GM23338 (cell line): ENCODE measurements around the gene ZNF93. TPM values are rescaled to one million over a fixed set of nuclear protein-coding genes. Genes with fewer than 3 reads are reported as not detected.
"Not testable (repeated sequence)": the region's sequence is repeated elsewhere in the genome, so short reads cannot be mapped to it uniquely, and the experiment has no call there.

Experiments
- ATAC-seq: fragments of 200-7000 bp; cut with Tn5 transposase; 3 replicates; pipeline ENCODE4 v1.9.1; 2020
- DNase-seq: peaks from one replicate; pipeline ENCODE4 v3.0.0-alpha.2; 2015; ENCODE audit warnings: low spot score
- H2AFZ ChIP-seq: fragments of 200-600 bp; sonication (generic); 2 replicates; pipeline ENCODE4 v1.8.0; 2016; ENCODE audit warnings: antibody characterized with exemption, mild to moderate bottlenecking, moderate library complexity
- H3F3A ChIP-seq: fragments of 200-600 bp; sonication (generic); replicated peaks from 2 replicates; pipeline ENCODE4 v1.8.0; 2017; ENCODE audit warnings: antibody characterized with exemption, mixed run types, low read depth
- H3K27ac ChIP-seq: fragments of 200-600 bp; sonication (generic); 2 replicates; pipeline ENCODE4 v1.6.1; 2016; ENCODE audit warnings: low read depth
- H3K27me3 ChIP-seq: fragments of 200-600 bp; sonication (generic); 2 replicates; pipeline ENCODE4 v1.8.0; 2016; ENCODE audit warnings: mild to moderate bottlenecking, mixed run types, moderate library complexity; ENCODE audit not compliant: insufficient read depth
- H3K36me3 ChIP-seq: fragments of 200-600 bp; sonication (generic); 2 replicates; pipeline ENCODE4 v1.8.0; 2016; ENCODE audit warnings: mild to moderate bottlenecking; ENCODE audit not compliant: insufficient read depth
- H3K4me1 ChIP-seq: fragments of 200-600 bp; sonication (generic); 2 replicates; pipeline ENCODE4 v1.8.0; 2016; ENCODE audit warnings: mild to moderate bottlenecking, moderate library complexity; ENCODE audit not compliant: insufficient read depth
- H3K4me2 ChIP-seq: fragments of 200-600 bp; sonication (generic); 2 replicates; pipeline ENCODE4 v1.7.1; 2017; ENCODE audit warnings: mixed run types
- H3K4me3 ChIP-seq: fragments of 200-600 bp; sonication (generic); 2 replicates; pipeline ENCODE4 v1.6.1; 2016; ENCODE audit warnings: mixed run types
- H3K79me2 ChIP-seq: fragments of 200-600 bp; sonication (generic); replicated peaks from 2 replicates; pipeline ENCODE4 v1.8.0; 2017; ENCODE audit warnings: mild to moderate bottlenecking; ENCODE audit not compliant: insufficient read depth
- H3K9me2 ChIP-seq: fragments of 200-600 bp; sonication (generic); 2 replicates; pipeline ENCODE4 v1.8.0; 2017; ENCODE audit not compliant: insufficient read depth
- H4K20me1 ChIP-seq: fragments of 200-600 bp; sonication (generic); replicated peaks from 2 replicates; pipeline ENCODE4 v1.8.0; 2017; ENCODE audit warnings: mild to moderate bottlenecking; ENCODE audit not compliant: insufficient read depth
- H3K27ac Mint-ChIP-seq: 2 replicates; pipeline ENCODE4 v1.8.0; 2020; ENCODE audit warnings: inconsistent platforms, mild to moderate bottlenecking, moderate library complexity, mixed read lengths
- H3K27me3 Mint-ChIP-seq: 3 replicates; pipeline ENCODE4 v1.8.0; 2022; ENCODE audit warnings: low read depth, mild to moderate bottlenecking, moderate library complexity, mixed read lengths, inconsistent platforms; ENCODE audit not compliant: insufficient read depth, poor library complexity
- H3K36me3 Mint-ChIP-seq: 3 replicates; pipeline ENCODE4 v1.8.0; 2021; ENCODE audit warnings: low read depth, mild to moderate bottlenecking, inconsistent platforms, moderate library complexity, mixed read lengths
- H3K4me1 Mint-ChIP-seq: 3 replicates; pipeline ENCODE4 v1.8.0; 2020; ENCODE audit warnings: mild to moderate bottlenecking, inconsistent platforms, mixed read lengths
- H3K4me3 Mint-ChIP-seq: 3 replicates; pipeline ENCODE4 v1.8.0; 2021; ENCODE audit warnings: moderate library complexity, mild to moderate bottlenecking, inconsistent platforms, mixed read lengths
- H3K9me3 Mint-ChIP-seq: 3 replicates; pipeline ENCODE4 v1.8.0; 2020; ENCODE audit warnings: moderate library complexity, mild to moderate bottlenecking, inconsistent platforms, mixed read lengths
- CREB1 ChIP-seq: fragments of 250-450 bp; sonication (Bioruptor Pico); IDR thresholded peaks from 2 replicates; pipeline ENCODE4 v1.5.0; 2020; ENCODE audit warnings: low read depth, mild to moderate bottlenecking, moderate library complexity
- NANOG ChIP-seq: IDR thresholded peaks from 2 replicates; pipeline ENCODE4 v1.6.1; 2016; ENCODE audit warnings: antibody characterized with exemption, borderline replicate concordance
- polyA plus RNA-seq: library from polyadenylated mRNA; unstranded; fragments of >200 nt; fragmentation: Nextera tagmentation; extraction: Ambion mirVana; gene quantifications from 2 replicates; pipeline ENCODE4 v1.2.1, GENCODE V29; 2016
- total RNA-seq: library from RNA; depleted of rRNA; stranded (reverse); fragments of >200 nt; shearing (Covaris generic); gene quantifications from 2 replicates; pipeline ENCODE4 v1.2.3, GENCODE V29; 2014
- TF ChIP-seq, protein P1 (sequence below), 2 experiments: fragments of 200-600 bp in 1 of 2; sonication (generic) in 1 of 2; conservative IDR thresholded peaks; 2 replicates each; pipeline versions ENCODE4 v1.5.1 to v1.6.1; 2016 to 2017; ENCODE audit warnings: antibody characterized with exemption in 2 of 2, low read depth in 2 of 2, mild to moderate bottlenecking in 2 of 2, moderate library complexity in 1 of 2

Gene ZNF93
- total and polyA plus RNA-seq, 2 experiments from 2014 or later: 48.6 to 122 TPM

DNA sequence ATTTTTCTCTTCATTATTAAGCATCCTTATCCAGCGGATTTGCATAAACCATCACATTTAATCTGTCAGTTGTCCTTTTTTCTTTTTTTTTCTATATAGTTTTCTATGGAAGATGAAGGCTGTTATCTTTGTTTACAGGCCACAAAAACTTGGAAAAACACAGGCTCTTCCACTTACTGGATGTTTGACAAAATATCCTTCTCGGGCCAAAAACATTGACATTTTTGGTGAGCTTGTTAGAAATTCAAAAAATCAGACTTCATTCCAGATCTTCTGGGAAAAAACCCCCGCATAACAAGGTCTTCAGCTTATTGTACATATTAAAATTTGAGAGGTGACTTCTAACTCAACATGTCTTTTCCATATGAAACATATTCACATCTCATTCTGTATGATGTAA lies 13.8 kb downstream of the ZNF93 start:
- peaks cover 46% of the 10 kb centered on the region for H3K36me3 ChIP-seq
- H2AFZ ChIP-seq: no peak overlapping the region
- peaks cover 100% of the 10 kb centered on the region for H3K79me2 ChIP-seq
- 0 out of 2 replicates have a peak, but pooled peaks cover 3% of the 10 kb centered on the region for H3F3A ChIP-seq
- Mint-ChIP-seq H3K36me3 (peaks cover 73% of the 10 kb centered on the region), H3K9me3 (peaks cover 17% of the 10 kb centered on the region; the same call in 2 of the 3 replicates), H3K4me3 (no peak overlapping the region), H3K4me1 (peaks cover 11% of the 10 kb centered on the region), H3K27ac (no peak overlapping the region), H3K27me3 (peaks cover 2% of the 10 kb centered on the region)
- H3K4me2 ChIP-seq: no peak overlapping the region
- no peak for TF ChIP-seq NANOG
- TF ChIP-seq CREB1 (CRISPR knock-in tag): no peak
- DNase-seq (no peak), ATAC-seq (no peak)
- no peak overlapping the region for H3K4me3 ChIP-seq
- H3K27me3 ChIP-seq: no peaks in the 10 kb centered on the region
- H3K9me2 ChIP-seq: no peaks in the 10 kb centered on the region
- peaks cover 65% of the 10 kb centered on the region for H4K20me1 ChIP-seq
- H3K4me1 ChIP-seq: 0 out of 2 replicates have a peak, but pooled peaks cover 6% of the 10 kb centered on the region
- no peak overlapping the region for H3K27ac ChIP-seq

DNA sequence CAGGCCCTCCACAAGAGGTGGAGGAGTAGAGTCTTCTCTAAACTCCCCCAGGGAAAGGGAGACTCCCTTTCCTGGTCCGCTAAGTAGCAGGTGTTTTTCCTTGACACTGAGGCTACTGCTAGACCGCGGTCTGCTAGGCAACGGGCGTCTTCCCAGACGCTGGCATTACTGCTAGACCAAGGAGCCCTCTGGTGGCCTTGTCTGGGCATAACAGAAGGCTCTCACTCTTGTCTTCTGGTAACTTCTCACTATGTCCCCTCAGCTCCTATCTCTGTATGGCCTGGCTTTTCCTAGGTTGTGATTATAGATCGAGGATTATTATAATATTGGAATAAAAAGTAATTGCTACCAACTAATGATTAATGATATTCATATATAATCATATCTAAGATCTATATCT lies 29.7 kb downstream of the ZNF93 start:
- not testable (repeated sequence) for H3K4me3 Mint-ChIP-seq, H3K4me3 ChIP-seq, H3K4me2 ChIP-seq, H3K27ac ChIP-seq, H3K27me3 ChIP-seq, H3K4me1 Mint-ChIP-seq, H3K27ac Mint-ChIP-seq, H4K20me1 ChIP-seq, H3K9me2 ChIP-seq, H2AFZ ChIP-seq, H3K4me1 ChIP-seq, ATAC-seq
- Histone ChIP-seq H3K36me3 (peaks cover 89% of the 10 kb centered on the region), H3F3A (peaks cover 21% of the 10 kb centered on the region; the same call in 1 of the 2 replicates), H3K79me2 (peaks cover 55% of the 10 kb centered on the region)
- peak; percentile 78 for DNase-seq
- Mint-ChIP-seq H3K36me3 (peaks cover 97% of the 10 kb centered on the region), H3K9me3 (peaks cover 81% of the 10 kb centered on the region), H3K27me3 (peaks cover 23% of the 10 kb centered on the region)
- TF ChIP-seq, protein P1, sequence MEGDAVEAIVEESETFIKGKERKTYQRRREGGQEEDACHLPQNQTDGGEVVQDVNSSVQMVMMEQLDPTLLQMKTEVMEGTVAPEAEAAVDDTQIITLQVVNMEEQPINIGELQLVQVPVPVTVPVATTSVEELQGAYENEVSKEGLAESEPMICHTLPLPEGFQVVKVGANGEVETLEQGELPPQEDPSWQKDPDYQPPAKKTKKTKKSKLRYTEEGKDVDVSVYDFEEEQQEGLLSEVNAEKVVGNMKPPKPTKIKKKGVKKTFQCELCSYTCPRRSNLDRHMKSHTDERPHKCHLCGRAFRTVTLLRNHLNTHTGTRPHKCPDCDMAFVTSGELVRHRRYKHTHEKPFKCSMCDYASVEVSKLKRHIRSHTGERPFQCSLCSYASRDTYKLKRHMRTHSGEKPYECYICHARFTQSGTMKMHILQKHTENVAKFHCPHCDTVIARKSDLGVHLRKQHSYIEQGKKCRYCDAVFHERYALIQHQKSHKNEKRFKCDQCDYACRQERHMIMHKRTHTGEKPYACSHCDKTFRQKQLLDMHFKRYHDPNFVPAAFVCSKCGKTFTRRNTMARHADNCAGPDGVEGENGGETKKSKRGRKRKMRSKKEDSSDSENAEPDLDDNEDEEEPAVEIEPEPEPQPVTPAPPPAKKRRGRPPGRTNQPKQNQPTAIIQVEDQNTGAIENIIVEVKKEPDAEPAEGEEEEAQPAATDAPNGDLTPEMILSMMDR (conservative IDR thresholded peaks at IDR 0.05; ENCODE audit: low read depth in 2 of 2): peak; percentile 65 to 78

DNA sequence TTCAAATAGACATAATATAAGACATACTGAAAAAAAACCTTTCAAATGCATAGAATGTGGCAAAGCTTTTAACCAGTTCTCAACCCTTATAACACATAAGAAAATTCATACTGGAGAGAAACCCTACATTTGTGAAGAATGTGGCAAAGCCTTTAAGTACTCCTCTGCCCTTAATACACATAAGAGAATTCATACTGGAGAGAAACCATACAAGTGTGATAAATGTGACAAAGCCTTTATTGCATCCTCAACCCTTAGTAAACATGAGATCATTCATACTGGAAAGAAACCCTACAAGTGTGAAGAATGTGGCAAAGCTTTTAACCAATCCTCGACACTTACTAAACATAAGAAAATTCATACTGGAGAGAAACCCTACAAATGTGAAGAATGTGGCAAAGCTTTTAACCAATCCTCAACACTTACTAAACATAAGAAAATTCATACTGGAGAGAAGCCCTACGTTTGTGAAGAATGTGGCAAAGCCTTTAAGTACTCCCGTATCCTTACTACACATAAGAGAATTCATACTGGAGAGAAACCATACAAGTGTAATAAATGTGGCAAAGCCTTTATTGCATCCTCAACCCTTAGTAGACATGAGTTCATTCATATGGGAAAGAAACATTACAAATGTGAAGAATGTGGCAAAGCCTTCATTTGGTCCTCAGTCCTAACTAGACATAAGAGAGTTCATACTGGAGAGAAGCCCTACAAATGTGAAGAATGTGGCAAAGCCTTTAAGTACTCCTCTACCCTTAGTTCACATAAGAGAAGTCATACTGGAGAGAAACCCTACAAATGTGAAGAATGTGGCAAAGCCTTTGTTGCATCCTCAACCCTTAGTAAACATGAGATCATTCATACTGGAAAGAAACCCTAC lies 32.9 kb downstream of the ZNF93 start:
- not testable (repeated sequence) for ATAC-seq, H3K27ac Mint-ChIP-seq, H4K20me1 ChIP-seq, DNase-seq, H3K4me3 Mint-ChIP-seq, H3K4me1 ChIP-seq, H3K27me3 ChIP-seq, H3K27ac ChIP-seq, H3K4me1 Mint-ChIP-seq, H2AFZ ChIP-seq, H3K9me2 ChIP-seq, H3K4me2 ChIP-seq
- Mint-ChIP-seq H3K9me3 (peaks cover 90% of the 10 kb centered on the region), H3K36me3 (peaks cover 89% of the 10 kb centered on the region), H3K27me3 (peaks cover 36% of the 10 kb centered on the region)
- H3K4me3 ChIP-seq: peak overlapping the region; percentile 30; the same call in 1 of the 2 replicates
- H3K79me2 ChIP-seq: peaks cover 23% of the 10 kb centered on the region
- peaks cover 61% of the 10 kb centered on the region for H3K36me3 ChIP-seq
- peaks cover 24% of the 10 kb centered on the region; the same call in 1 of the 2 replicates for H3F3A ChIP-seq
